Lower leg skin (tissue), 4 donors: ENCODE data around the gene PTPRN2. TPM values are rescaled to one million over a fixed set of nuclear protein-coding genes. Genes with fewer than 3 reads are reported as not detected.

Experiments
- DNase-seq, 2 donors: peaks; one replicate each; pipeline ENCODE4 v3.0.0-alpha.2; 2019; ENCODE audit warnings: low spot score in 2 of 2
- H3K4me3 ChIP-seq: fragments of 200-600 bp; sonication (generic); 2 replicates; pipeline ENCODE4 v1.5.1; 2017; ENCODE audit warnings: mild to moderate bottlenecking, low read depth; ENCODE audit not compliant: poor library complexity, severe bottlenecking
- POLR2A ChIP-seq, 2 donors: fragments of 450-650 bp; IDR thresholded peaks; one replicate each; pipeline ENCODE4 v1.6.1; 2016 to 2017; ENCODE audit warnings: antibody characterized with exemption in 2 of 2, mild to moderate bottlenecking in 1 of 2, moderate library complexity in 1 of 2
- WGBS, 2 donors: methylation state at CpG; one replicate each; pipeline ENCODE4 v1.1.5; 2018; 5-methylcytosine and 5-hydroxymethylcytosine counted together
- intact Hi-C: fragments of 100-400 bp; cut with DNase I; formaldehyde crosslinking; loops from one replicate; pipeline ENCODE4 v1.15.0; 2023; ENCODE audit warnings: low total_unique reads
- total RNA-seq, 4 donors: library from RNA; depleted of rRNA; stranded (reverse); fragments of >200 nt; gene quantifications; one replicate each; pipeline ENCODE4 v1.1.0, GENCODE V29; 2016
- TF ChIP-seq, protein P1 (sequence below), 3 donors: fragments of 450-650 bp; IDR thresholded peaks; one replicate each; pipeline ENCODE4 v1.5.1; 2016; ENCODE audit warnings: antibody characterized with exemption in 3 of 3, mild to moderate bottlenecking in 3 of 3, moderate library complexity in 2 of 3

The PTPRN2 gene
- total RNA-seq, 4 donors from 2014 or later: 0.11 to 1.6 (median 0.92) TPM

GRCh38 chr7:158404031-158404761 is 183.4 kb downstream of the PTPRN2 start:
- intact Hi-C loops: no loop called here
- 49 to 53% methylated on average over 23 of the region's 23 CpGs for WGBS, 2 donors
- TF ChIP-seq, protein P1, sequence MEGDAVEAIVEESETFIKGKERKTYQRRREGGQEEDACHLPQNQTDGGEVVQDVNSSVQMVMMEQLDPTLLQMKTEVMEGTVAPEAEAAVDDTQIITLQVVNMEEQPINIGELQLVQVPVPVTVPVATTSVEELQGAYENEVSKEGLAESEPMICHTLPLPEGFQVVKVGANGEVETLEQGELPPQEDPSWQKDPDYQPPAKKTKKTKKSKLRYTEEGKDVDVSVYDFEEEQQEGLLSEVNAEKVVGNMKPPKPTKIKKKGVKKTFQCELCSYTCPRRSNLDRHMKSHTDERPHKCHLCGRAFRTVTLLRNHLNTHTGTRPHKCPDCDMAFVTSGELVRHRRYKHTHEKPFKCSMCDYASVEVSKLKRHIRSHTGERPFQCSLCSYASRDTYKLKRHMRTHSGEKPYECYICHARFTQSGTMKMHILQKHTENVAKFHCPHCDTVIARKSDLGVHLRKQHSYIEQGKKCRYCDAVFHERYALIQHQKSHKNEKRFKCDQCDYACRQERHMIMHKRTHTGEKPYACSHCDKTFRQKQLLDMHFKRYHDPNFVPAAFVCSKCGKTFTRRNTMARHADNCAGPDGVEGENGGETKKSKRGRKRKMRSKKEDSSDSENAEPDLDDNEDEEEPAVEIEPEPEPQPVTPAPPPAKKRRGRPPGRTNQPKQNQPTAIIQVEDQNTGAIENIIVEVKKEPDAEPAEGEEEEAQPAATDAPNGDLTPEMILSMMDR (IDR thresholded peaks at IDR 0.05): no peak
- TF ChIP-seq POLR2A (IDR thresholded peaks at IDR 0.05): no peak
- no peak overlapping the region for H3K4me3 ChIP-seq
- DNase-seq: no peak

GRCh38 chr7:158403013-158403821 is 184.4 kb downstream of the PTPRN2 start:
- TF ChIP-seq, protein P1 (IDR thresholded peaks at IDR 0.05): no peak
- no peak for TF ChIP-seq POLR2A (IDR thresholded peaks at IDR 0.05)
- WGBS, 2 donors: 55 to 65% methylated on average over 20 to 21 of the region's 21 CpGs
- H3K4me3 ChIP-seq: no peak overlapping the region
- DNase-seq: no peak
- intact Hi-C loops: no loop called here

DNA sequence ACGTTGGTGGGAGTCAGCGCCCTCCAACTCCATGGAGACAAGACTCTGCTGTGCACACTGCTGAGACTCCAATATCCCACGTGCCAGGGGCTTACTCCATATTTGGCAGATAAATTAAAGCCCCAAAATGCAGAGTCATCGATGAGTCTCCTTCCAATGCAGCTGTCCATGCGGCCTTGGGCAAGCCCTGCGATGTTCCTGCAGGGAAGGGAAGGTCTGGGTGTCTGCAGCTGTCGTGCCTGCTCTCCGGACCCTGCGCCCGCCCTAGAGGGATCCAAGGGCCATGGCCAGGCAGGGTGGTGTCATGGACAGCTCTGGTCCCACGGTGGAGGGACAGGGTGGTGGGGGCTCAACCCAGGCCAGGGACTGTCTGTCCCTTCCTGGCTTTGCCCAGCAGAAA is 185.2 kb downstream of the PTPRN2 start:
- no peak for DNase-seq
- no peak overlapping the region for H3K4me3 ChIP-seq
- WGBS, 2 donors: 38 to 54% methylated on average over 11 of the region's 11 CpGs
- intact Hi-C loops: no loop called here
- TF ChIP-seq POLR2A (IDR thresholded peaks at IDR 0.05): no peak
- TF ChIP-seq, protein P1 (IDR thresholded peaks at IDR 0.05): no peak

GRCh38 chr7:158401826-158402225 is 185.8 kb downstream of the PTPRN2 start:
- H3K4me3 ChIP-seq: no peak overlapping the region
- TF ChIP-seq POLR2A (IDR thresholded peaks at IDR 0.05): no peak
- TF ChIP-seq, protein P1 (IDR thresholded peaks at IDR 0.05): no peak
- 80 to 84% methylated on average over 10 of the region's 10 CpGs for WGBS, 2 donors
- intact Hi-C loops: no loop called here
- DNase-seq: no peak

DNA sequence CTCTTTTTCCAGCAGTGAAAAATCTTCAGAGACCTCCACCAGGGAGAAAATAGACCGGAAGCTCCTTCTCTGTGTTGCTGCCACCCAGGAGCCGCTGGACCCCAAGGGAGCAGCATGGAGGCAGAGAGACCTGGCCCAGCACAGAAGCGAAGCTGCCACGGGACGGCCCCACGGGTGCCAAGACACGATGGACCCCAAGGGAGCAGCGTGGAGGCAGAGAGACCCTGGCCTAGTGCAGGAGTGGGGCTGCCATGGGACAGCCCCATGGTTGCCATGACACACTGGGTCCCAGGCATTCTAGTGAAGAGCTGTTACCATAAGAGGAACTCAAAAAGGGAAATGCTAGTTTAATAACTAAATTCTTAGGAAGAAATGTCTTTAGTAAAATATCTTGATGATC is 186.3 kb downstream of the PTPRN2 start:
- no peak for DNase-seq
- 85% methylated on average over 8 of the region's 8 CpGs for WGBS, 2 donors
- H3K4me3 ChIP-seq: no peak overlapping the region
- intact Hi-C loops: no loop called here
- TF ChIP-seq, protein P1 (IDR thresholded peaks at IDR 0.05): no peak
- TF ChIP-seq POLR2A (IDR thresholded peaks at IDR 0.05): no peak
